ENCODE measurements around the gene NDRG2. TPM values are rescaled to one million over a fixed set of nuclear protein-coding genes. Genes with fewer than 3 reads are reported as not detected.
A peak's percentile ranks its signal among the peaks of the same experiment; 100 is the strongest.
"Not testable (repeated sequence)": the region's sequence is repeated elsewhere in the genome, so short reads cannot be mapped to it uniquely, and the experiment has no call there.

The NDRG2 gene
- total RNA-seq, 1 donor, result not detected

DNA sequence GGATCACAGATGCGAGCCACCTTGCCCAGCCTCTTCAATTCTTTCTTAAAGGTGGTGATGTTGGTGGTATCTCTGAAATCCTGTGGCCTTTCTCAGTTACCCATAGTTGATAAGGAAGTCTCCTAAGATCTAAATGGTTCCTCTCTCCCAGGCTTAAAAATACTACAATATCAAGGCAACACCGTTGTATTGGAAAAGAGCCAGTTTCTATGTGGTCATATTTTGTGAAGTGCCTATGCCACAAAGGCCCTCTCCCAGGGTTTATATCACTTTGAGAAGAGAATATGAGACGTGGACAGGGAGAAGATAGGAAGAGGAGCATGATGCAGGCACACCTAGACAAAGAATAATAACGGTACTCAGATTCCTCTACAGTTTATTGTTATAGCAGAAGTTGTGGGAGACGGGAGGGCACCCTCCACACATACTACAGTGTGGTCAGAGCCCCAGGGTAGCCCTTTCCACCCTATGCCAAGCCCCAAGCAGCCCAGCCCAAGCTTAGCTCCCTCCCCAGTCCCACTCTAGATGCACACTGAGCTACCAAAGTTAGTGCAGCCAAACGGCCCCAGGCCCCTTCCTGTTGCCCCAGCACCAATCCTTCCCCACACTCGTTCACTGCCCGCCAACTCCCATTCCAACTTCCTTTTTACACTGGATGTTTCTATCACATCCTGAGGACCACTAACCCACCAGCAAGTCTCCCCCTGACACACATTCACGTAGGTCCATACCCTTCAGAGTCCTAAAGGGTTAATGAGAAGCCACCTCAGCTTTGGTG is 8.3 kb downstream of the NDRG2 start:
- Histone ChIP-seq H3K27ac (ENCODE audit: low read depth, low read length) (no peak overlapping the region), H3K36me3 (ENCODE audit: insufficient read depth, low read length) (no peaks in the 10 kb centered on the region), H3K79me2 (ENCODE audit: insufficient read depth, low read length) (no peaks in the 10 kb centered on the region), H3K4me2 (ENCODE audit: insufficient read depth, low read length) (no peak overlapping the region), H3K4me3 (ENCODE audit: insufficient read depth, low read length) (no peak overlapping the region), H4K20me1 (ENCODE audit: insufficient read depth, low read length) (no peaks in the 10 kb centered on the region), H3K9me3 (ENCODE audit: low read depth, low read length) (no peaks in the 10 kb centered on the region), H3K27me3 (ENCODE audit: insufficient read depth, low read length) (peaks cover 28% of the 10 kb centered on the region), H3K4me1 (ENCODE audit: insufficient read depth, low read length) (no peaks in the 10 kb centered on the region), H2AFZ (ENCODE audit: low read length) (no peak overlapping the region)
- DNase-seq (ENCODE audit: insufficient read length, low spot score, missing footprints), result peak; percentile 41
- TF ChIP-seq CTCF (IDR thresholded peaks at IDR 0.05; ENCODE audit: extremely low read depth, low read depth, low read length), result no peak

GRCh38 chr14:21015312-21015711 is 9.5 kb downstream of the NDRG2 start:
- Histone ChIP-seq H3K27me3 (ENCODE audit: insufficient read depth, low read length) (peaks cover 21% of the 10 kb centered on the region), H3K4me3 (ENCODE audit: insufficient read depth, low read length) (no peak overlapping the region), H3K4me2 (ENCODE audit: insufficient read depth, low read length) (no peak overlapping the region), H3K27ac (ENCODE audit: low read depth, low read length) (no peak overlapping the region), H3K9me3 (ENCODE audit: low read depth, low read length) (no peaks in the 10 kb centered on the region), H3K79me2 (ENCODE audit: insufficient read depth, low read length) (no peaks in the 10 kb centered on the region), H3K36me3 (ENCODE audit: insufficient read depth, low read length) (no peaks in the 10 kb centered on the region), H4K20me1 (ENCODE audit: insufficient read depth, low read length) (no peaks in the 10 kb centered on the region), H2AFZ (ENCODE audit: low read length) (no peak overlapping the region), H3K4me1 (ENCODE audit: insufficient read depth, low read length) (no peaks in the 10 kb centered on the region)
- no peak for DNase-seq (ENCODE audit: insufficient read length, low spot score, missing footprints)
- TF ChIP-seq CTCF (IDR thresholded peaks at IDR 0.05; ENCODE audit: extremely low read depth, low read depth, low read length), result no peak

GRCh38 chr14:21014761-21015190 is 10.1 kb downstream of the NDRG2 start:
- Histone ChIP-seq H3K4me2 (ENCODE audit: insufficient read depth, low read length) (no peak overlapping the region), H3K27me3 (ENCODE audit: insufficient read depth, low read length) (peaks cover 20% of the 10 kb centered on the region), H3K9me3 (ENCODE audit: low read depth, low read length) (no peaks in the 10 kb centered on the region), H3K4me1 (ENCODE audit: insufficient read depth, low read length) (no peaks in the 10 kb centered on the region), H3K79me2 (ENCODE audit: insufficient read depth, low read length) (no peaks in the 10 kb centered on the region), H2AFZ (ENCODE audit: low read length) (no peak overlapping the region), H4K20me1 (ENCODE audit: insufficient read depth, low read length) (no peaks in the 10 kb centered on the region), H3K27ac (ENCODE audit: low read depth, low read length) (no peak overlapping the region), H3K4me3 (ENCODE audit: insufficient read depth, low read length) (no peak overlapping the region), H3K36me3 (ENCODE audit: insufficient read depth, low read length) (no peaks in the 10 kb centered on the region)
- TF ChIP-seq CTCF (IDR thresholded peaks at IDR 0.05; ENCODE audit: extremely low read depth, low read depth, low read length), result peak; percentile 89
- peak; percentile 78 for DNase-seq (ENCODE audit: insufficient read length, low spot score, missing footprints)

DNA sequence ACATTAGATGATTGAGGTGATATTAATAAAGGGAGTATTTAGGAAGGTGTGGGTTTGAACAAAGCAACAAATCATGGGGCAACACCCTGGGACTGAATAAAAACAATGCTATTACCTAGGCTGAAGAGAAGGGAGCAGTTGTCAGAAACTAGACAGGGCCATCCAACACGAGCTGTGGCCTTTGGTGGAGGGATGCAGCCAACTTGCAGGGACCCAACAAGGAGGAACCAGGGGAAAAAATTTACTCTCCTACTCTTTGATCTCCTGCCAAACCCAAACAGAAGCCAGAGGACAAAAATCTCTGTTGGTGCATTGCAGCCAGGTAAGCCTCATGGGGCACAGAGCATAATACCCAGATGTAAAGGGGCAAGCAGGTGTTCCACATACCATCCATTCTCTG is 13.7 kb downstream of the NDRG2 start:
- Histone ChIP-seq H3K4me3 (ENCODE audit: insufficient read depth, low read length) (no peak overlapping the region), H2AFZ (ENCODE audit: low read length) (no peak overlapping the region), H3K9me3 (ENCODE audit: low read depth, low read length) (no peaks in the 10 kb centered on the region), H3K36me3 (ENCODE audit: insufficient read depth, low read length) (no peaks in the 10 kb centered on the region), H3K79me2 (ENCODE audit: insufficient read depth, low read length) (no peaks in the 10 kb centered on the region), H3K4me2 (ENCODE audit: insufficient read depth, low read length) (no peak overlapping the region), H3K4me1 (ENCODE audit: insufficient read depth, low read length) (no peaks in the 10 kb centered on the region), H4K20me1 (ENCODE audit: insufficient read depth, low read length) (no peaks in the 10 kb centered on the region), H3K27me3 (ENCODE audit: insufficient read depth, low read length) (peaks cover 20% of the 10 kb centered on the region), H3K27ac (ENCODE audit: low read depth, low read length) (no peak overlapping the region)
- TF ChIP-seq CTCF (IDR thresholded peaks at IDR 0.05; ENCODE audit: extremely low read depth, low read depth, low read length), result no peak
- DNase-seq (ENCODE audit: insufficient read length, low spot score, missing footprints), result no peak

DNA sequence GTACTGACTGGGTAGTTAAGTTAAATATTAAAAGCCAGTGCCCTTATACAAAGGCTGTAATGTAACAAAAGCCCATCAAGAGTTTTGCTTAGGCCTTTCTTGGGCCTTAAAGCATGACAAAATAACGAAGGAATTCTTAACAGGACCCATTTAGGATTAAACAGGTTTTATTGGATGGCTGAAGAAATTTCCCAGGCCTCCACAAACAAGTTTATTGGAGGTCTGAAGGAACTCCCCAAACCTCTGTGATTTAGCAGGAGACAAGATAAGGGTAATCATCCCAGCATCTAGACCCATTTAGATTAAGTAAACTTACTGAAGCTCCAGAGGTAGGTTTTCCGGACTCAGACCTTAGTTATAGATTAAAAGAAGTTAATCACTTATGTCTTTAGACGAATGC is 15.1 kb downstream of the NDRG2 start:
- not testable (repeated sequence) for H3K79me2 ChIP-seq (ENCODE audit: insufficient read depth, low read length); H3K4me1 ChIP-seq (ENCODE audit: insufficient read depth, low read length); H4K20me1 ChIP-seq (ENCODE audit: insufficient read depth, low read length); H3K4me3 ChIP-seq (ENCODE audit: insufficient read depth, low read length); DNase-seq (ENCODE audit: insufficient read length, low spot score, missing footprints); H3K27ac ChIP-seq (ENCODE audit: low read depth, low read length); H2AFZ ChIP-seq (ENCODE audit: low read length); H3K9me3 ChIP-seq (ENCODE audit: low read depth, low read length); H3K4me2 ChIP-seq (ENCODE audit: insufficient read depth, low read length); H3K36me3 ChIP-seq (ENCODE audit: insufficient read depth, low read length)
- H3K27me3 ChIP-seq (ENCODE audit: insufficient read depth, low read length), result peaks cover 17% of the 10 kb centered on the region
